Thoracic aorta (tissue), 2 donors: ENCODE measurements around the gene RGS7. TPM values are rescaled to one million over a fixed set of nuclear protein-coding genes. Genes with fewer than 3 reads are reported as not detected.

ENCODE experiments used
- ATAC-seq: fragments of 150-250 bp; one replicate; pipeline ENCODE4 v1.8.0; 2017; ENCODE audit warnings: low read depth; ENCODE audit not compliant: insufficient number of reproducible peaks, low FRiP score
- DNase-seq: peaks from one replicate; pipeline ENCODE4 v3.0.0-alpha.2; 2020; ENCODE audit warnings: low spot score
- H3K27ac ChIP-seq, 2 donors: fragments of 200-600 bp; sonication (generic); 1 replicate in 1 of 2; 2 replicates in 1 of 2; pipeline ENCODE4 v1.5.1; 2016; ENCODE audit warnings: mild to moderate bottlenecking in 2 of 2, moderate library complexity in 2 of 2
- H3K27me3 ChIP-seq: fragments of 200-600 bp; sonication (generic); replicated peaks from 2 replicates; pipeline ENCODE4 v1.6.0; 2016; ENCODE audit warnings: mild to moderate bottlenecking; ENCODE audit not compliant: insufficient read depth
- H3K36me3 ChIP-seq: fragments of 200-600 bp; sonication (generic); one replicate; pipeline ENCODE4 v1.5.1; 2016
- H3K4me1 ChIP-seq, 2 donors: fragments of 200-600 bp; sonication (generic); 1 replicate in 1 of 2; 2 replicates in 1 of 2; pipeline versions ENCODE4 v1.5.1 to v1.6.0; 2016; ENCODE audit warnings: low read depth in 2 of 2, mild to moderate bottlenecking in 1 of 2; ENCODE audit not compliant: control insufficient read depth in 1 of 2
- H3K4me3 ChIP-seq: fragments of 200-600 bp; sonication (generic); 2 replicates; pipeline ENCODE4 v1.5.1; 2016; ENCODE audit warnings: mild to moderate bottlenecking
- H3K9me3 ChIP-seq: fragments of 200-600 bp; sonication (generic); 2 replicates; pipeline ENCODE4 v1.5.1; 2016
- total RNA-seq, 2 donors: library from RNA; depleted of rRNA; stranded (reverse); fragments of >200 nt; gene quantifications; one replicate each; pipeline versions ENCODE4 v1.1.0 to v1.2.3, GENCODE V29; 2016
- TF ChIP-seq, protein P1 (sequence below): fragments of 200-600 bp; sonication (generic); IDR thresholded peaks from one replicate; pipeline ENCODE4 v1.5.1; 2019; ENCODE audit warnings: antibody characterized with exemption

RGS7 gene
- total RNA-seq, 2 donors from 2014 or later: not detected

DNA sequence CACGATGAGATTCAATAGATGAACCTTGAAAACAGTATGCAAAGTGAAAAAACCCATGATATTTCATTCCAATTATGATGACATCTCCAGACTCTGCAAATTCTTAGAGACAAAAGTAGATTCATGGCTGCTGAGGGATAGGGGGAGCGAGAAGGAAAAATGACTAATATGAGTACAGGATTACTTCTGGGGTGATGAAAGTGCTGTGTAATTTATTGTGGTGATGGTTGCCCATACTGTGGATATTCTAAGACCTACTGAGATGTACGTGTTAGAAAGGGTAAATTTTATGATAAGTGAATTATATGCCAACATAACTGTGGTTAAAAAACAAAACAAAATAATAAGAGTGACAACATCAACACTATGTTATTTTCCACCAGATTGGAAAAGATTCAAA is 18.9 kb upstream of the RGS7 start:
- H3K9me3 ChIP-seq: no peaks in the 10 kb centered on the region
- no peaks in the 10 kb centered on the region for H3K4me1 ChIP-seq
- no peak overlapping the region for H3K27ac ChIP-seq
- no peaks in the 10 kb centered on the region for H3K36me3 ChIP-seq
- no peaks in the 10 kb centered on the region for H3K27me3 ChIP-seq
- H3K4me3 ChIP-seq: no peak overlapping the region
- no peak for ATAC-seq
- no peak for DNase-seq
- TF ChIP-seq, protein P1, sequence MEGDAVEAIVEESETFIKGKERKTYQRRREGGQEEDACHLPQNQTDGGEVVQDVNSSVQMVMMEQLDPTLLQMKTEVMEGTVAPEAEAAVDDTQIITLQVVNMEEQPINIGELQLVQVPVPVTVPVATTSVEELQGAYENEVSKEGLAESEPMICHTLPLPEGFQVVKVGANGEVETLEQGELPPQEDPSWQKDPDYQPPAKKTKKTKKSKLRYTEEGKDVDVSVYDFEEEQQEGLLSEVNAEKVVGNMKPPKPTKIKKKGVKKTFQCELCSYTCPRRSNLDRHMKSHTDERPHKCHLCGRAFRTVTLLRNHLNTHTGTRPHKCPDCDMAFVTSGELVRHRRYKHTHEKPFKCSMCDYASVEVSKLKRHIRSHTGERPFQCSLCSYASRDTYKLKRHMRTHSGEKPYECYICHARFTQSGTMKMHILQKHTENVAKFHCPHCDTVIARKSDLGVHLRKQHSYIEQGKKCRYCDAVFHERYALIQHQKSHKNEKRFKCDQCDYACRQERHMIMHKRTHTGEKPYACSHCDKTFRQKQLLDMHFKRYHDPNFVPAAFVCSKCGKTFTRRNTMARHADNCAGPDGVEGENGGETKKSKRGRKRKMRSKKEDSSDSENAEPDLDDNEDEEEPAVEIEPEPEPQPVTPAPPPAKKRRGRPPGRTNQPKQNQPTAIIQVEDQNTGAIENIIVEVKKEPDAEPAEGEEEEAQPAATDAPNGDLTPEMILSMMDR: no peak

- H3K27me3 ChIP-seq: no peaks in the 10 kb centered on the region
- no peak for DNase-seq
- H3K36me3 ChIP-seq: no peaks in the 10 kb centered on the region
- no peaks in the 10 kb centered on the region for H3K9me3 ChIP-seq
- TF ChIP-seq, protein P1: no peak
- ATAC-seq: no peak
- H3K4me1 ChIP-seq: no peaks in the 10 kb centered on the region
- no peak overlapping the region for H3K27ac ChIP-seq
- no peak overlapping the region for H3K4me3 ChIP-seq
Measured at GRCh38 chr1:241366196-241366595, 9.2 kb upstream of the RGS7 start.

GRCh38 chr1:241362350-241362749 is 5.3 kb upstream of the RGS7 start:
- H3K4me3 ChIP-seq: no peak overlapping the region
- TF ChIP-seq, protein P1: no peak
- H3K27ac ChIP-seq: no peak overlapping the region
- H3K9me3 ChIP-seq: no peaks in the 10 kb centered on the region
- DNase-seq (no peak), ATAC-seq (no peak)
- H3K4me1 ChIP-seq: no peaks in the 10 kb centered on the region
- H3K27me3 ChIP-seq: no peaks in the 10 kb centered on the region
- no peaks in the 10 kb centered on the region for H3K36me3 ChIP-seq

DNA sequence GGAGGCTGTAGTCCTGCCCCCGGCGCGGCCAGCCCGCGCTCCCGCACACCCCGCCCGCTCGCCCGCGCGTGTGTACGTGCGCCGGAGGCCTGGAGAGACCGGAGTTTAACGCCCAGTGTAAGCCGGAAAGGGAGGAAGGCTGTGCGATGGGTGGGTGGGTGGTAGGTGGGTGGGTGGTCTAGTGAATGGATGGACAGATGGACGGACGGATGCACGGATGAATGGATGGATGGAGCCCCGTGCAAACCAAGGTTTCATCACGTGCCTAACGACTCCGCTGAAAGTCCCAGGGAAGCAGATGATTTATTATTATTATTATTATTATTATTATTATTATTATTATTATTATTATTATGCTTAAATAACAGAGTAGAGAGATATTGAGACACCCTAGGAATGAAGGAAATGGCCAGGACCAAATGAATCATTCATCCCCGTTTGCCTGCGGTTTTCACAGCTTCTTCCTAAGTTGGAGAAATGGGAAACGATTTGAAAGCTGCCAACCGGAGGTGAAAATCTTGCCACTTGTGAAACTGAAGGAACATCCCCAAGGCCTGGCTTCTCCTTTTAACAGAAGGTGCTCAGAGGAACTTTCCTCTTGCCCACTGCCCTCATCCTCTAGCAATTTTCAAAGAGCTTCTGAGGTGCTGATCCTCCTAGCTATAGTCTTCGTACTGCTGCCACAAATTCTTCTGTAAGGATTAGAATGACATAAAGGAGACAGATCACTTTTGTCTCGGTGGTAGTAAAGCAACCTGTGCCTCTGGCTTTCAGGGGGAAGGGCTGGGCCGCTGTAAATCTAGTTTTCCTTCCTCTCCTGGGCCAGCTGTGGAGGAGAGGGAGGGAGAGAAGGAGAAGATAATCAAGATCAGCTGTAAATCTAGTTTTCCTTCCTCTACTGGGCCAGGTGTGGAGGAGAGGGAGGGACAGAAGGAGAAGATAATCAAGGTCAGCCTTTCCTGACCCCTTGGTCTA is 648 bp upstream of the RGS7 start:
- Histone ChIP-seq H3K36me3 (no peaks in the 10 kb centered on the region), H3K4me3 (peak overlapping the region; percentile 69), H3K4me1 (peaks cover 0 to 4% of the 10 kb centered on the region in 2 donors), H3K9me3 (no peaks in the 10 kb centered on the region), H3K27ac (no peak overlapping the region), H3K27me3 (no peaks in the 10 kb centered on the region)
- TF ChIP-seq, protein P1: no peak
- ATAC-seq (no peak), DNase-seq (no peak)

GRCh38 chr1:241356187-241356518 is 852 bp downstream of the RGS7 start:
- no peaks in the 10 kb centered on the region for H3K36me3 ChIP-seq
- TF ChIP-seq, protein P1: no peak
- H3K27me3 ChIP-seq: no peaks in the 10 kb centered on the region
- H3K27ac ChIP-seq: no peak overlapping the region
- peaks cover 0 to 4% of the 10 kb centered on the region in 2 donors for H3K4me1 ChIP-seq
- DNase-seq (no peak), ATAC-seq (no peak)
- H3K9me3 ChIP-seq: no peaks in the 10 kb centered on the region
- H3K4me3 ChIP-seq: peak overlapping the region; percentile 35
